ENCODE results near the gene AHRR.

The AHRR gene

GRCh38 chr5:436641-436975 lies 115.1 kb downstream of the AHRR start:
- Histone ChIP-seq H3K27ac (ENCODE audit: low read depth, low read length, severe bottlenecking) (no peak overlapping the region), H3K4me3 (ENCODE audit: extremely low read depth, insufficient read depth, low read length, poor library complexity, severe bottlenecking) (no peak overlapping the region), H3K9me3 (ENCODE audit: control insufficient read depth, low read length) (no peaks in the 10 kb centered on the region), H3K4me1 (ENCODE audit: control insufficient read depth, insufficient read depth, low read length, poor library complexity, severe bottlenecking) (no peaks in the 10 kb centered on the region), H3K36me3 (ENCODE audit: control insufficient read depth, insufficient read depth, low read length) (no peaks in the 10 kb centered on the region)
- 54 to 78% methylated on average over 4 of the region's 5 CpGs for WGBS, 2 experiments (ENCODE audit: insufficient coverage in 2 of 2)

DNA sequence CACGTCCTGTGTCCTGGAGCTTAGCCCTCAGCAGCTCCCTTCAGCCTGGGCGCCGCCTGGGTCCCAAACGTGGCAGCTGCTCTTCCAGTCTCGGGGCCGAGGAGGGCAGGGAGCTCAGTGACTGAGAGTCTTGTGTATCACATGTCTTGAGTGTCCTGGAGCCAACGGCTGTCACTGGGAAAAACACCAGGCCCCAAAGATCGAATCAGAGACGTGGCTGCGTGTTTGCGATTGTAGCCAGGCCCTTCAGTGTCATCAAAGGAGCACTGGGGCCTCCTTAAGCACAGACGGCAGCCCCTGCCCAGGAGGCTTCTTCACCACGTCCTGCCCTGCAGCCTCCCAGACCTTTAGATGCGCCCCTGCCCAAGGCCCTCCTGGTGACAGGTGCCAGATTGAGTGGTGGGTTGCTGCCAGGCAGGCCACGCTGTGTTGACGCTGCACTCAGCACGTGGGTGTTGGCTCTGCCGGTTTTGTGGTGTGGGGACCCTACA lies 115.8 kb downstream of the AHRR start:
- 89% methylated on average over 17 to 18 of the region's 18 CpGs for WGBS, 2 experiments (ENCODE audit: insufficient coverage in 2 of 2)
- Histone ChIP-seq H3K4me3 (ENCODE audit: extremely low read depth, insufficient read depth, low read length, poor library complexity, severe bottlenecking) (no peak overlapping the region), H3K4me1 (ENCODE audit: control insufficient read depth, insufficient read depth, low read length, poor library complexity, severe bottlenecking) (peaks cover 4% of the 10 kb centered on the region), H3K27ac (ENCODE audit: low read depth, low read length, severe bottlenecking) (no peak overlapping the region), H3K36me3 (ENCODE audit: control insufficient read depth, insufficient read depth, low read length) (no peaks in the 10 kb centered on the region), H3K9me3 (ENCODE audit: control insufficient read depth, low read length) (no peaks in the 10 kb centered on the region)

DNA sequence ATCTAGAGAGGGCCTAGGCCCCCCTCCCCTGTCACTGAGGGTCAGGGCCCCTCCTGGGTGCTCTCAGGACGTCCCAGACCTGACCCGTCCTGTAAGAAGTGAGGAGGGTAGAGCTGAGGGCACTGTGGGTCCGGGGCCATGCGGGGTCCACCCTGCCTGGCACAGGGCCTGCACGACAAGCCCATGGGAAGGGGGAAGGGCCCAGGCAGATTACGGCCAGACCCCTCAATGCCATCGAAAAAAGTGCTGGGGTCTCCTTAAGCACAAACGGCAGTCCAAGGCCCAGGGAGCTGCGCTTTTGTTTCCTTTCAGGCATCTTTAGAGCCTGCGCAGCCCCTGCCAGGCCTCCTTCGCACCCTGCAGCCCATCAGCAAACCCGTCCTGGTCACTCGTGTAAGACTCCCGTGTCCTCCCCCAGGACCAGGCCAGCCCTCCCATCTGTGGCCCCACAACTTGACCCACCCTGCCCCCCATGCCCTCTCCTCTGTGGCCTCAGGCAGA lies 117.0 kb downstream of the AHRR start:
- Histone ChIP-seq H3K4me1 (ENCODE audit: control insufficient read depth, insufficient read depth, low read length, poor library complexity, severe bottlenecking) (peaks cover 5% of the 10 kb centered on the region), H3K9me3 (ENCODE audit: control insufficient read depth, low read length) (no peaks in the 10 kb centered on the region), H3K27ac (ENCODE audit: low read depth, low read length, severe bottlenecking) (no peak overlapping the region), H3K4me3 (ENCODE audit: extremely low read depth, insufficient read depth, low read length, poor library complexity, severe bottlenecking) (no peak overlapping the region), H3K36me3 (ENCODE audit: control insufficient read depth, insufficient read depth, low read length) (no peaks in the 10 kb centered on the region)
- 88 to 95% methylated on average over 10 to 14 of the region's 14 CpGs for WGBS, 2 experiments (ENCODE audit: insufficient coverage in 2 of 2)

GRCh38 chr5:439181-439580 lies 117.7 kb downstream of the AHRR start:
- Histone ChIP-seq H3K4me1 (ENCODE audit: control insufficient read depth, insufficient read depth, low read length, poor library complexity, severe bottlenecking) (peaks cover 12% of the 10 kb centered on the region), H3K36me3 (ENCODE audit: control insufficient read depth, insufficient read depth, low read length) (no peaks in the 10 kb centered on the region), H3K4me3 (ENCODE audit: extremely low read depth, insufficient read depth, low read length, poor library complexity, severe bottlenecking) (no peak overlapping the region), H3K9me3 (ENCODE audit: control insufficient read depth, low read length) (no peaks in the 10 kb centered on the region), H3K27ac (ENCODE audit: low read depth, low read length, severe bottlenecking) (no peak overlapping the region)
- WGBS, 2 experiments (ENCODE audit: insufficient coverage in 2 of 2): 94% methylated on average over 7 of the region's 8 CpGs

DNA sequence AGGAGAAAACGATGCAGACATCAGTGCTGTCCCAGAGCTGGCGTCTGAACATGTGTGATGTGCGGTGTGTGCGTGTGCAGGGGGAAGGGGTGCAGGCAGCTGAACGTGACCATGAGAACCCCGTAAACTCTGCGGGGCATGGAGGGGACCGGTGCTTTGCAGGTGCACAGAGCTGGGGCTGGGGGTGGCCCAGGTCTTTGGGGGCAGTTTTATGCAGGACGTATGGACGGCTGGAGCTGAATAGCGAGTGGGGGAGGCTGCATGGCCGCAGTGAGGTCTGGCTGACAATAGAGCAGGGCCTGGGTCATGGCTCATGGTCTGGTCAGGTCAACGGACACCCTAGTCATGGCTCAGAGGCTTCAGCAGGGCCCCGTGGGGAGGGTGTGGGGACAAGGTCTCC lies 118.1 kb downstream of the AHRR start:
- Histone ChIP-seq H3K9me3 (ENCODE audit: control insufficient read depth, low read length) (no peaks in the 10 kb centered on the region), H3K36me3 (ENCODE audit: control insufficient read depth, insufficient read depth, low read length) (no peaks in the 10 kb centered on the region), H3K4me3 (ENCODE audit: extremely low read depth, insufficient read depth, low read length, poor library complexity, severe bottlenecking) (no peak overlapping the region), H3K27ac (ENCODE audit: low read depth, low read length, severe bottlenecking) (no peak overlapping the region), H3K4me1 (ENCODE audit: control insufficient read depth, insufficient read depth, low read length, poor library complexity, severe bottlenecking) (peaks cover 13% of the 10 kb centered on the region)
- WGBS, 2 experiments (ENCODE audit: insufficient coverage in 2 of 2): 89 to 92% methylated on average over 10 to 13 of the region's 14 CpGs

GRCh38 chr5:440401-441201 lies 119.1 kb downstream of the AHRR start:
- WGBS, 2 experiments (ENCODE audit: insufficient coverage in 2 of 2): 72 to 89% methylated on average over 16 to 18 of the region's 18 CpGs
- no peak overlapping the region for H3K4me3 ChIP-seq (ENCODE audit: extremely low read depth, insufficient read depth, low read length, poor library complexity, severe bottlenecking)
- H3K4me1 ChIP-seq (ENCODE audit: control insufficient read depth, insufficient read depth, low read length, poor library complexity, severe bottlenecking): peaks cover 13% of the 10 kb centered on the region
- H3K36me3 ChIP-seq (ENCODE audit: control insufficient read depth, insufficient read depth, low read length): no peaks in the 10 kb centered on the region
- H3K27ac ChIP-seq (ENCODE audit: low read depth, low read length, severe bottlenecking): no peak overlapping the region
- H3K9me3 ChIP-seq (ENCODE audit: control insufficient read depth, low read length): no peaks in the 10 kb centered on the region

GRCh38 chr5:441996-442334 lies 120.5 kb downstream of the AHRR start:
- no peak overlapping the region for H3K27ac ChIP-seq (ENCODE audit: low read depth, low read length, severe bottlenecking)
- WGBS, 2 experiments (ENCODE audit: insufficient coverage in 2 of 2): 89 to 100% methylated on average over 3 to 5 of the region's 5 CpGs
- no peaks in the 10 kb centered on the region for H3K9me3 ChIP-seq (ENCODE audit: control insufficient read depth, low read length)
- H3K36me3 ChIP-seq (ENCODE audit: control insufficient read depth, insufficient read depth, low read length): peaks cover 10% of the 10 kb centered on the region
- H3K4me1 ChIP-seq (ENCODE audit: control insufficient read depth, insufficient read depth, low read length, poor library complexity, severe bottlenecking): peaks cover 13% of the 10 kb centered on the region
- peak overlapping the region; percentile 79 for H3K4me3 ChIP-seq (ENCODE audit: extremely low read depth, insufficient read depth, low read length, poor library complexity, severe bottlenecking)

GRCh38 chr5:442335-443238 lies 121.1 kb downstream of the AHRR start, which contains the start of gene EXOC3:
EXOC3 (plus strand) TSS chr5:443176; CDS start chr5:446206, 3,030 bp downstream.
- WGBS, 2 experiments (ENCODE audit: insufficient coverage in 2 of 2): 10% methylated on average over 57 to 63 of the region's 73 CpGs
- Histone ChIP-seq H3K27ac (ENCODE audit: low read depth, low read length, severe bottlenecking) (no peak within 1 kb of the TSS), H3K9me3 (ENCODE audit: control insufficient read depth, low read length) (no peaks in the 10 kb centered on the region), H3K36me3 (ENCODE audit: control insufficient read depth, insufficient read depth, low read length) (peaks cover 17% of the 10 kb centered on the region), H3K4me1 (ENCODE audit: control insufficient read depth, insufficient read depth, low read length, poor library complexity, severe bottlenecking) (peaks cover 13% of the 10 kb centered on the region), H3K4me3 (ENCODE audit: extremely low read depth, insufficient read depth, low read length, poor library complexity, severe bottlenecking) (peak within 1 kb of the TSS; percentile 79)

GRCh38 chr5:443239-444151 lies 122.0 kb downstream of the AHRR start:
- no peak overlapping the region for H3K27ac ChIP-seq (ENCODE audit: low read depth, low read length, severe bottlenecking)
- peaks cover 13% of the 10 kb centered on the region for H3K4me1 ChIP-seq (ENCODE audit: control insufficient read depth, insufficient read depth, low read length, poor library complexity, severe bottlenecking)
- no peaks in the 10 kb centered on the region for H3K9me3 ChIP-seq (ENCODE audit: control insufficient read depth, low read length)
- 21 to 27% methylated on average over 36 to 47 of the region's 62 CpGs for WGBS, 2 experiments (ENCODE audit: insufficient coverage in 2 of 2)
- H3K36me3 ChIP-seq (ENCODE audit: control insufficient read depth, insufficient read depth, low read length): peaks cover 26% of the 10 kb centered on the region
- peak overlapping the region; percentile 79 for H3K4me3 ChIP-seq (ENCODE audit: extremely low read depth, insufficient read depth, low read length, poor library complexity, severe bottlenecking)

DNA sequence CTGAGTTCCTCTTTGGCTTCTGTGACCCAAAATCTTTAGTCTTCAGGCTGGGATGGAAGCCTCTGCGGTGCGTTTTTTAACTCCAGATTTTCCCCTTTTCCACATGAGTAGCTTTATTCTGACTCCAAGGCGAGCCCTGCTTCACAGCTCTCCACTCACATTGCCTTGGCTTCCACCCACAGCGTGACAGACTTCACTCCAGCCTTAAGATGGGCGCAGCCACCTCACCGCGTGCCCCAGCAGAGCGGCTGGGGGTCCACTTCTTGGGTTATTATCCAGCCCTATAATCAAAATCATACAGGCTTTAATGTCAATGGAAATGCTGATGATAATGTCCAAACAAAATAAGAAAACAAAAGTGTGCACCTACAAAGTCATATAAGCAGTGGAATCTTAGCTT lies 122.7 kb downstream of the AHRR start:
- peak overlapping the region; percentile 79 for H3K4me3 ChIP-seq (ENCODE audit: extremely low read depth, insufficient read depth, low read length, poor library complexity, severe bottlenecking)
- WGBS, 2 experiments (ENCODE audit: insufficient coverage in 2 of 2): 81 to 90% methylated on average over 5 of the region's 8 CpGs
- H3K27ac ChIP-seq (ENCODE audit: low read depth, low read length, severe bottlenecking): no peak overlapping the region
- H3K4me1 ChIP-seq (ENCODE audit: control insufficient read depth, insufficient read depth, low read length, poor library complexity, severe bottlenecking): peaks cover 13% of the 10 kb centered on the region
- H3K9me3 ChIP-seq (ENCODE audit: control insufficient read depth, low read length): no peaks in the 10 kb centered on the region
- peaks cover 33% of the 10 kb centered on the region for H3K36me3 ChIP-seq (ENCODE audit: control insufficient read depth, insufficient read depth, low read length)
